Osteoblast (primary cell): ENCODE measurements around the gene MKRN2. TPM values are rescaled to one million over a fixed set of nuclear protein-coding genes. Genes with fewer than 3 reads are reported as not detected.

Experiments
- DNase-seq: peaks from one replicate; pipeline ENCODE4 v3.0.0; 2011; ENCODE audit warnings: low spot score, mixed read lengths; ENCODE audit not compliant: insufficient read length; ENCODE audit errors: missing footprints
- H2AFZ ChIP-seq: 2 replicates; pipeline ENCODE4 v1.6.0; 2011; ENCODE audit warnings: mild to moderate bottlenecking, low read length
- H3K27ac ChIP-seq: 2 replicates; pipeline ENCODE4 v1.5.1; 2011; ENCODE audit warnings: mild to moderate bottlenecking, low read depth, low read length, moderate library complexity
- H3K27me3 ChIP-seq: 2 replicates; pipeline ENCODE4 v1.6.0; 2012; ENCODE audit warnings: mild to moderate bottlenecking, control low read depth, inconsistent platforms, low read length, moderate library complexity; ENCODE audit not compliant: insufficient read depth
- H3K36me3 ChIP-seq: 2 replicates; pipeline ENCODE4 v1.5.1; 2011; ENCODE audit warnings: mild to moderate bottlenecking, low read length, control low read depth, moderate library complexity; ENCODE audit not compliant: insufficient read depth
- H3K4me1 ChIP-seq: 2 replicates; pipeline ENCODE4 v1.5.1; 2011; ENCODE audit warnings: mild to moderate bottlenecking, low read length, control low read depth, moderate library complexity; ENCODE audit not compliant: insufficient read depth
- H3K4me2 ChIP-seq: 2 replicates; pipeline ENCODE4 v1.6.0; 2011; ENCODE audit warnings: mild to moderate bottlenecking, low read length; ENCODE audit not compliant: insufficient read depth
- H3K4me3 ChIP-seq: fragments of 200-600 bp; sonication (generic); 3 replicates; pipeline ENCODE4 v1.5.1; 2012; ENCODE audit warnings: mild to moderate bottlenecking, low read length, inconsistent platforms; ENCODE audit not compliant: insufficient read depth
- H3K79me2 ChIP-seq: 2 replicates; pipeline ENCODE4 v1.6.0; 2012; ENCODE audit warnings: mild to moderate bottlenecking, low read length, control low read depth, inconsistent platforms; ENCODE audit not compliant: insufficient read depth
- H3K9me3 ChIP-seq: 2 replicates; pipeline ENCODE4 v1.5.1; 2011; ENCODE audit warnings: low read depth, low read length, control low read depth
- H4K20me1 ChIP-seq: 2 replicates; pipeline ENCODE4 v1.6.0; 2012; ENCODE audit warnings: mild to moderate bottlenecking, low read length, control low read depth; ENCODE audit not compliant: insufficient read depth
- CTCF ChIP-seq: IDR thresholded peaks from 2 replicates; pipeline ENCODE4 v1.5.1; 2011; ENCODE audit warnings: mild to moderate bottlenecking, low read depth, low read length, moderate library complexity; ENCODE audit errors: extremely low read depth
- total RNA-seq: library from RNA; depleted of rRNA; stranded (reverse); fragments of >200 nt; gene quantifications from 2 replicates; pipeline ENCODE4 v1.2.3, GENCODE V29; 2012

MKRN2 gene
- total RNA-seq, 1 donor, result 40.9 TPM

- H2AFZ ChIP-seq, result no peak overlapping the region
- no peak overlapping the region for H3K27ac ChIP-seq
- H3K79me2 ChIP-seq, result no peaks in the 10 kb centered on the region
- TF ChIP-seq CTCF, result no peak
- no peak for DNase-seq
- H3K9me3 ChIP-seq, result no peaks in the 10 kb centered on the region
- H4K20me1 ChIP-seq, result no peaks in the 10 kb centered on the region
- H3K4me3 ChIP-seq, result no peak overlapping the region
- no peaks in the 10 kb centered on the region for H3K27me3 ChIP-seq
- H3K4me2 ChIP-seq, result no peak overlapping the region
- H3K4me1 ChIP-seq, result no peaks in the 10 kb centered on the region
- peaks cover 11% of the 10 kb centered on the region for H3K36me3 ChIP-seq
Measured at GRCh38 chr3:12518261-12519028, 38.4 kb upstream of the MKRN2 start.

GRCh38 chr3:12521010-12521409, 35.9 kb upstream of the MKRN2 start:
- H3K36me3 ChIP-seq, result peaks cover 16% of the 10 kb centered on the region
- H4K20me1 ChIP-seq, result no peaks in the 10 kb centered on the region
- H3K27ac ChIP-seq, result no peak overlapping the region
- H3K4me1 ChIP-seq, result no peaks in the 10 kb centered on the region
- no peak for TF ChIP-seq CTCF
- no peak overlapping the region for H2AFZ ChIP-seq
- H3K4me3 ChIP-seq, result no peak overlapping the region
- no peaks in the 10 kb centered on the region for H3K27me3 ChIP-seq
- no peak overlapping the region for H3K4me2 ChIP-seq
- no peaks in the 10 kb centered on the region for H3K79me2 ChIP-seq
- no peak for DNase-seq
- H3K9me3 ChIP-seq, result no peaks in the 10 kb centered on the region

GRCh38 chr3:12522721-12523120, 34.2 kb upstream of the MKRN2 start:
- no peak for TF ChIP-seq CTCF
- H3K27me3 ChIP-seq, result no peaks in the 10 kb centered on the region
- no peak for DNase-seq
- H4K20me1 ChIP-seq, result no peaks in the 10 kb centered on the region
- H3K27ac ChIP-seq, result no peak overlapping the region
- no peaks in the 10 kb centered on the region for H3K79me2 ChIP-seq
- H3K9me3 ChIP-seq, result no peaks in the 10 kb centered on the region
- H2AFZ ChIP-seq, result no peak overlapping the region
- peaks cover 16% of the 10 kb centered on the region for H3K36me3 ChIP-seq
- no peak overlapping the region for H3K4me2 ChIP-seq
- H3K4me3 ChIP-seq, result no peak overlapping the region
- H3K4me1 ChIP-seq, result no peaks in the 10 kb centered on the region

GRCh38 chr3:12527757-12528143, 29.1 kb upstream of the MKRN2 start:
- H3K27me3 ChIP-seq, result no peaks in the 10 kb centered on the region
- H3K27ac ChIP-seq, result no peak overlapping the region
- no peak for DNase-seq
- H3K4me2 ChIP-seq, result no peak overlapping the region
- no peaks in the 10 kb centered on the region for H4K20me1 ChIP-seq
- peaks cover 28% of the 10 kb centered on the region for H3K36me3 ChIP-seq
- no peak for TF ChIP-seq CTCF
- no peaks in the 10 kb centered on the region for H3K79me2 ChIP-seq
- H3K9me3 ChIP-seq, result no peaks in the 10 kb centered on the region
- H3K4me1 ChIP-seq, result no peaks in the 10 kb centered on the region
- H2AFZ ChIP-seq, result no peak overlapping the region
- H3K4me3 ChIP-seq, result no peak overlapping the region
